SK-N-SH treated with all-trans-retinoic acid at 6 μM for 48 hours (cell line): ENCODE measurements around the gene TPH1.

Experiments
- ARNTL ChIP-seq: fragments of 450-650 bp; formaldehyde crosslinking; IDR thresholded peaks from 2 replicates; pipeline ENCODE4 v1.5.0; 2020; ENCODE audit warnings: low read depth, mild to moderate bottlenecking, moderate library complexity, borderline replicate concordance
- CSRNP3 ChIP-seq: fragments of 250-450 bp; sonication (Bioruptor Pico); IDR thresholded peaks from 2 replicates; pipeline ENCODE4 v1.5.1; 2021; ENCODE audit warnings: mild to moderate bottlenecking, moderate library complexity
- ISL1 ChIP-seq: fragments of 250-450 bp; sonication (Bioruptor Pico); IDR thresholded peaks from 2 replicates; pipeline ENCODE4 v2.1.2; 2022; ENCODE audit warnings: mild to moderate bottlenecking, moderate library complexity
- PATZ1 ChIP-seq: fragments of 250-450 bp; sonication (Bioruptor Pico); IDR thresholded peaks from 2 replicates; pipeline ENCODE4 v1.8.0; 2020; ENCODE audit warnings: mild to moderate bottlenecking, moderate library complexity, borderline replicate concordance
- POU6F1 ChIP-seq: fragments of 250-450 bp; sonication (Bioruptor Pico); IDR thresholded peaks from 2 replicates; pipeline ENCODE4 v1.8.0; 2021; ENCODE audit warnings: low read depth, mild to moderate bottlenecking, moderate library complexity, borderline replicate concordance
- SNAI2 ChIP-seq: fragments of 250-450 bp; sonication (Bioruptor Pico); IDR thresholded peaks from 2 replicates; pipeline ENCODE4 v1.5.0; 2020; ENCODE audit warnings: mild to moderate bottlenecking, moderate library complexity
- TOX ChIP-seq: fragments of 250-450 bp; sonication (Bioruptor Pico); IDR thresholded peaks from 2 replicates; pipeline ENCODE4 v1.8.0; 2021; ENCODE audit warnings: mild to moderate bottlenecking, moderate library complexity, borderline replicate concordance
- ZNF565 ChIP-seq: fragments of 450-650 bp; formaldehyde crosslinking; conservative IDR thresholded peaks from 2 replicates; pipeline ENCODE4 v1.5.0; 2020; ENCODE audit warnings: low read depth, mild to moderate bottlenecking, moderate library complexity

GRCh38 chr11:18011633-18012032 lies 34.4 kb downstream of the TPH1 start:
- TF ChIP-seq ARNTL (CRISPR knock-in tag) = no peak
- no peak for TF ChIP-seq ISL1
- no peak for TF ChIP-seq CSRNP3 (CRISPR knock-in tag)
- TF ChIP-seq SNAI2 (CRISPR knock-in tag) = no peak
- no peak for TF ChIP-seq TOX
- no peak for TF ChIP-seq ZNF565 (CRISPR knock-in tag)
- TF ChIP-seq PATZ1 (CRISPR knock-in tag) = no peak
- no peak for TF ChIP-seq POU6F1 (CRISPR knock-in tag)
